IMR-90 (cell line): ENCODE measurements around the gene ATRX. TPM values are rescaled to one million over a fixed set of nuclear protein-coding genes. Genes with fewer than 3 reads are reported as not detected.
A peak's percentile ranks its signal among the peaks of the same experiment; 100 is the strongest.

Experiments used
- ATAC-seq: fragments of 200-7000 bp; cut with Tn5 transposase; 2 replicates; pipeline ENCODE4 v1.9.1; 2020; ENCODE audit warnings: low read depth, mild to moderate bottlenecking, moderate library complexity
- BruUV-seq: library from RNA; stranded (reverse); fragments of 400-500 nt; replicated peaks from 2 replicates; lab custom pipeline; 2021; lab: Mats Ljungman, UMichigan
- CTCF ChIA-PET: fragments of 300-600 bp; formaldehyde crosslinking; extraction: SDS; loops from one replicate; lab custom pipeline; 2021; ENCODE audit warnings: antibody characterized with exemption; lab: Yijun Ruan, JAX
- POLR2A ChIA-PET: fragments of 300-600 bp; sonication (Branson Sonifier 250); formaldehyde crosslinking; loops from one replicate; lab custom pipeline; 2022; ENCODE audit warnings: antibody characterized with exemption; ENCODE audit not compliant: unreplicated experiment; lab: Charles Lee
- DNase-seq: peaks from one replicate; pipeline ENCODE4 v3.0.0; 2013
- H2AFZ ChIP-seq: replicated peaks from 2 replicates; pipeline ENCODE3; 2013; ENCODE audit warnings: low read length, mild to moderate bottlenecking; ENCODE audit not compliant: poor library complexity
- H2AK5ac ChIP-seq: 2 replicates; pipeline ENCODE4 v1.6.1; 2013; ENCODE audit warnings: low read depth, low read length, inconsistent platforms
- H2AK9ac ChIP-seq: replicated peaks from 2 replicates; pipeline ENCODE3; 2013; ENCODE audit warnings: mild to moderate bottlenecking, low read depth, low read length, moderate library complexity; ENCODE audit not compliant: poor library complexity
- H2BK120ac ChIP-seq: 2 replicates; pipeline ENCODE4 v1.6.1; 2013; ENCODE audit warnings: low read depth, low read length, inconsistent platforms
- H2BK15ac ChIP-seq: 3 replicates; pipeline ENCODE4 v1.6.1; 2013; ENCODE audit warnings: low read depth, low read length, inconsistent platforms
- H2BK20ac ChIP-seq: 2 replicates; pipeline ENCODE4 v1.6.1; 2013; ENCODE audit warnings: low read depth, mild to moderate bottlenecking, inconsistent platforms, low read length, moderate library complexity
- H2BK5ac ChIP-seq: 2 replicates; pipeline ENCODE4 v1.6.1; 2013; ENCODE audit warnings: mild to moderate bottlenecking, low read depth, low read length, inconsistent platforms; ENCODE audit not compliant: poor library complexity, severe bottlenecking
- H3K14ac ChIP-seq: replicated peaks from 2 replicates; pipeline ENCODE4 v1.6.1; 2013; ENCODE audit warnings: low read depth, low read length, inconsistent platforms
- H3K18ac ChIP-seq: 2 replicates; pipeline ENCODE4 v1.6.1; 2013; ENCODE audit warnings: low read depth, low read length, control low read depth
- H3K23ac ChIP-seq: 2 replicates; pipeline ENCODE4 v1.6.1; 2013; ENCODE audit warnings: low read depth, low read length, inconsistent platforms
- H3K27ac ChIP-seq: 2 replicates; pipeline ENCODE4 v1.5.1; 2013; ENCODE audit warnings: mild to moderate bottlenecking, control low read depth, low read length; ENCODE audit not compliant: insufficient read depth
- H3K27me3 ChIP-seq: 2 replicates; pipeline ENCODE4 v1.6.1; 2013; ENCODE audit warnings: low read length; ENCODE audit not compliant: control insufficient read depth, insufficient read depth
- H3K36me3 ChIP-seq: 2 replicates; pipeline ENCODE4 v1.6.1; 2013; ENCODE audit warnings: low read length, mixed read lengths; ENCODE audit not compliant: control insufficient read depth, insufficient read depth
- H3K4ac ChIP-seq: 2 replicates; pipeline ENCODE4 v1.6.1; 2013; ENCODE audit warnings: low read depth, low read length, inconsistent platforms
- H3K4me1 ChIP-seq: 2 replicates; pipeline ENCODE4 v1.6.1; 2013; ENCODE audit warnings: low read length, mixed read lengths; ENCODE audit not compliant: control insufficient read depth, insufficient read depth
- H3K4me2 ChIP-seq: 2 replicates; pipeline ENCODE4 v1.6.1; 2013; ENCODE audit warnings: low read depth, mild to moderate bottlenecking, control low read depth, low read length, moderate library complexity
- H3K4me3 ChIP-seq: 2 replicates; pipeline ENCODE4 v1.5.1; 2013; ENCODE audit warnings: low read depth, mild to moderate bottlenecking, control low read depth, low read length, moderate library complexity; ENCODE audit not compliant: insufficient read depth
- H3K56ac ChIP-seq: 2 replicates; pipeline ENCODE4 v1.6.1; 2013; ENCODE audit warnings: low read length, inconsistent platforms; ENCODE audit not compliant: insufficient read depth; ENCODE audit errors: extremely low read depth
- H3K79me1 ChIP-seq, 2 experiments: 2 replicates each; pipeline ENCODE4 v1.6.1; 2013; ENCODE audit warnings: low read length in 2 of 2, inconsistent platforms in 1 of 2, low read depth in 1 of 2
- H3K9ac ChIP-seq: 2 replicates; pipeline ENCODE4 v1.6.1; 2013; ENCODE audit warnings: low read depth, low read length, control low read depth
- H3K9me1 ChIP-seq: 2 replicates; pipeline ENCODE4 v1.6.1; 2013; ENCODE audit warnings: low read length, inconsistent platforms; ENCODE audit not compliant: insufficient read depth
- H3K9me3 ChIP-seq: 2 replicates; pipeline ENCODE4 v1.6.1; 2013; ENCODE audit warnings: low read length; ENCODE audit not compliant: control insufficient read depth, insufficient read depth
- H4K20me1 ChIP-seq: 2 replicates; pipeline ENCODE4 v1.6.1; 2013; ENCODE audit warnings: low read length, inconsistent platforms; ENCODE audit not compliant: insufficient read depth
- H4K5ac ChIP-seq: 2 replicates; pipeline ENCODE4 v1.6.1; 2013; ENCODE audit warnings: mild to moderate bottlenecking, low read depth, low read length, control low read depth
- H4K8ac ChIP-seq, 2 experiments: 2 replicates each; pipeline ENCODE4 v1.6.1; 2013; ENCODE audit warnings: low read depth in 2 of 2, low read length in 2 of 2, control low read depth in 1 of 2, inconsistent platforms in 1 of 2
- H4K91ac ChIP-seq: 2 replicates; pipeline ENCODE4 v1.6.1; 2013; ENCODE audit warnings: low read depth, low read length, inconsistent platforms; ENCODE audit not compliant: insufficient read depth
- CHD1 ChIP-seq: IDR thresholded peaks from 2 replicates; pipeline ENCODE4 v1.6.1; 2012; ENCODE audit warnings: low read depth, low read length, improper control_type of control experiment
- MAFK ChIP-seq: IDR thresholded peaks from 2 replicates; pipeline ENCODE4 v1.6.1; 2012; ENCODE audit warnings: low read depth, low read length, improper control_type of control experiment
- MAZ ChIP-seq: IDR thresholded peaks from 2 replicates; pipeline ENCODE4 v1.6.1; 2012; ENCODE audit warnings: low read depth, mild to moderate bottlenecking, low read length, improper control_type of control experiment, moderate library complexity, borderline replicate concordance
- RAD21 ChIP-seq: IDR thresholded peaks from 2 replicates; pipeline ENCODE4 v1.6.1; 2012; ENCODE audit warnings: low read length, improper control_type of control experiment
- SMC3 ChIP-seq: fragments of 150-350 bp; IDR thresholded peaks from 2 replicates; pipeline ENCODE4 v1.6.1; 2016; ENCODE audit warnings: low read depth, mild to moderate bottlenecking, antibody characterized with exemption, low read length, moderate library complexity
- WGBS, 2 experiments: methylation state at CpG; one replicate each; pipeline versions ENCODE4 v1.1.5 to v1.1.7; 2013; ENCODE audit warnings: missing lambda C conversion rate in 2 of 2; ENCODE audit not compliant: insufficient read length in 1 of 2; ENCODE audit errors: extremely low coverage in 2 of 2; 5-methylcytosine and 5-hydroxymethylcytosine counted together
- dilution Hi-C: fragments of 300-500 bp; cut with HindIII; formaldehyde crosslinking; loops from one replicate; pipeline ENCODE4 v1.14.3; 2018; ENCODE audit warnings: low sequenced_read_pairs; ENCODE audit not compliant: unreplicated experiment
- in situ Hi-C: fragments of 300-500 bp; cut with MboI; formaldehyde crosslinking; loops from 3 replicates; pipeline ENCODE4 v1.14.3; 2019; ENCODE audit warnings: low sequenced_read_pairs, inconsistent platforms, mixed read lengths
- intact Hi-C: fragments of 100-400 bp; cut with micrococcal nuclease; formaldehyde crosslinking; loops from 2 replicates; pipeline ENCODE4 v1.10.0; 2022
- polyA plus RNA-seq, 3 experiments: library from polyadenylated mRNA; depleted of rRNA; stranded (reverse); fragments of >200 nt; gene quantifications; 2 replicates each; pipeline ENCODE4 v1.2.3, GENCODE V29; 2012; ENCODE audit warnings: low replicate concordance in 1 of 3
- total RNA-seq: library from RNA; depleted of rRNA; stranded (reverse); fragments of >200 nt; gene quantifications from 2 replicates; pipeline ENCODE4 v1.2.3, GENCODE V29; 2012
- TF ChIP-seq, protein P1 (sequence below): fragments of 150-350 bp; IDR thresholded peaks from 2 replicates; pipeline ENCODE4 v1.6.1; 2017; ENCODE audit warnings: mild to moderate bottlenecking, antibody characterized with exemption, low read length, low read depth

Gene ATRX
- total and polyA plus RNA-seq, 2 of the 4 experiments (the other 2 are of a cell fraction) = 20.7 to 73.8 TPM

DNA sequence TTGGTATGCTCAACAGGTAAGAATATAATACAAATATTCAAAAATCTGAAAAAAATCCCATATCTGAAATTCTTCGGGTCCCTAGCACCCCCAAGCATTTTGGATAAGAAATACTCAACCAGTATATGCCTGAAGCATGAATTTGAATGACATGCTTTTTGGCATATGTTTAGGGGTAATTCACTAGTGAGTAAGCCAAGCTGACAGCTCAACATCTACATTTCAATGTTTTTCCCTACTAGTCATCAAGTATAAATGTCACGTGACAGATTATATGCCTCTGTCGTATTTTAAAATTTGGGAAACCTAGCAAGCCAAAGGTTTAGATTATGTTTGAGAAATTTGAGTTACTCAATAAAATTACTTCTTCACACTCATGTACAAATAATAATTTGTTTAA is 213.7 kb downstream of the ATRX start:
- CTCF ChIA-PET = no interaction called here
- no CpG with 5 or more reads among the region's 3 CpGs for WGBS, 2 experiments
- H3K4me2 ChIP-seq = no peak overlapping the region

More for the DNA sequence above, 213.7 kb downstream of the ATRX start:
- Histone ChIP-seq H2BK5ac (no peak overlapping the region), H3K18ac (no peak overlapping the region), H3K23ac (no peak overlapping the region), H3K4ac (no peak overlapping the region), H4K91ac (no peak overlapping the region), H3K14ac (no peak overlapping the region), H2BK120ac (no peak overlapping the region), H3K27me3 (no peaks in the 10 kb centered on the region), H2AFZ (no peak overlapping the region), H3K79me1 (no peaks in the 10 kb centered on the region), H4K5ac (no peak overlapping the region), H3K36me3 (no peaks in the 10 kb centered on the region), H3K9me1 (no peaks in the 10 kb centered on the region), H2BK20ac (no peak overlapping the region), H2AK5ac (no peak overlapping the region), H2BK15ac (no peak overlapping the region), H4K20me1 (no peaks in the 10 kb centered on the region), H2AK9ac (no peak overlapping the region), H3K4me1 (no peaks in the 10 kb centered on the region), H3K9me3 (no peaks in the 10 kb centered on the region), H3K27ac (no peak overlapping the region), H3K4me3 (no peak overlapping the region), H3K56ac (no peak overlapping the region), H4K8ac (no peak overlapping the region), H3K9ac (no peak overlapping the region)
- BruUV-seq = no TSS peak
- in situ Hi-C loops = no loop called here
- POLR2A ChIA-PET = no interaction called here
- DNase-seq (peak; percentile 43), ATAC-seq (no peak)
- no peak for TF ChIP-seq MAFK
- no peak for TF ChIP-seq CHD1
- no peak for TF ChIP-seq MAZ
- no peak for TF ChIP-seq RAD21
- TF ChIP-seq, protein P1, sequence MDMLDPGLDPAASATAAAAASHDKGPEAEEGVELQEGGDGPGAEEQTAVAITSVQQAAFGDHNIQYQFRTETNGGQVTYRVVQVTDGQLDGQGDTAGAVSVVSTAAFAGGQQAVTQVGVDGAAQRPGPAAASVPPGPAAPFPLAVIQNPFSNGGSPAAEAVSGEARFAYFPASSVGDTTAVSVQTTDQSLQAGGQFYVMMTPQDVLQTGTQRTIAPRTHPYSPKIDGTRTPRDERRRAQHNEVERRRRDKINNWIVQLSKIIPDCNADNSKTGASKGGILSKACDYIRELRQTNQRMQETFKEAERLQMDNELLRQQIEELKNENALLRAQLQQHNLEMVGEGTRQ = peak; percentile 18; the same call in 1 of the 2 replicates
- no peak for TF ChIP-seq SMC3
- intact Hi-C loops = no loop called here
- dilution Hi-C loops = no loop called here
